ENCODE results near the gene DLG1.
"Not testable (repeated sequence)": the region's sequence is repeated elsewhere in the genome, so short reads cannot be mapped to it uniquely, and the experiment has no call there.

Gene DLG1

GRCh38 chr3:197216914-197217313 lies 81.5 kb downstream of the DLG1 start:
- in situ Hi-C loops (cut with MboI; ENCODE audit: low sequenced_read_pairs): no loop called here

DNA sequence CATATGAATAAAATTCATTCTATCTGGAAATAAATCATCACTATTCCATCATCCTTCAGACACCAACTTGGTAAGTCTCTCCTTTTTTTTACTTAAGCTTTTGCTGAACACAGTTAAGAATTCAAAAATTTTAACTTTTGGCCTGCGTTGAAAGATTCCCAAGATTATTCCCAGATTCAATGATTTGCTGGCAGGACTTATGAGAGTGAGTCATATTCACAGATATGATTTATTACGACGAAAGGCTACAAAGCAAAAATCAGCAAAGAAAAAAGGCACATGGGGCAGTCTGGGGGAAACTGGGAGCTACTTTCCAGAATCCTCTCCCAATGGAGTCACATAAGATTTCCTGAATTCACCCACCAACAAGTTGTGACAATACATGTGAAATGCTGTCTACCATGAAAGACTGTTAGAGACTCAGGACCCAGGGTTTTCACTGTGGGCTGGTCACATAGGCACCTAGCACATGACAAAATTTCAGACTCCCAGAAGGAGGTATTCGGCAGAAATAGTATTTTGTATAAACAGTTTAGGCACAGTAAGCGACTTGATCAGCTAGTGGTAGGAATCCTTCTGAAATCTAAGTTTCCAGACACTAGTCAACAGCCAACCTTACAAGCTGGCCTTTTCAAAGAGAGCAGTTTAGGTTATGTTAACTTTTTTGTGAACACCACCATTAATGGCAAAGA lies 82.1 kb downstream of the DLG1 start:
- in situ Hi-C loops (cut with MboI; ENCODE audit: low sequenced_read_pairs): no loop called here

DNA sequence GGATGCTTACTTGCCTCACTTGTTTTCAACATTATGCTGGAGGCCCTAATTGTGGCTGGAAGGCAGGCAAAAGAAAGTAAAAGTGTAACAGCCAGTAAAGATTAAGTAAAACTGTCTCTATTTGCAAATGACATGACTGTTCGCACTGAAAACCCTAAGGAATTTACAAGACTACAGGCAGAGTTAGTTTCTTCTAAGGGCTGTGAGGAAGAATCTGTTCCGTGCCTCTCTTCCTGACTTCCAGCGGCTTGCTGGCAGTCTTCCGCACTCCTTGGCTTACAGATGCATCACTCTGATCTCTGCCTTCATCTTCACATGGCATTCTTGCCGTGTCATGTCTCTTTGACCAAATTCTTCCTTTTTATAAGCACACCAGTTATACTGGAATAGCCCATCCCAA lies 86.1 kb downstream of the DLG1 start:
- in situ Hi-C loops (cut with MboI; ENCODE audit: low sequenced_read_pairs): no loop called here

- in situ Hi-C loops (cut with MboI; ENCODE audit: low sequenced_read_pairs): not testable (repeated sequence)
These were observed 86.7 kb downstream of the DLG1 start for GRCh38 chr3:197211698-197212097.

DNA sequence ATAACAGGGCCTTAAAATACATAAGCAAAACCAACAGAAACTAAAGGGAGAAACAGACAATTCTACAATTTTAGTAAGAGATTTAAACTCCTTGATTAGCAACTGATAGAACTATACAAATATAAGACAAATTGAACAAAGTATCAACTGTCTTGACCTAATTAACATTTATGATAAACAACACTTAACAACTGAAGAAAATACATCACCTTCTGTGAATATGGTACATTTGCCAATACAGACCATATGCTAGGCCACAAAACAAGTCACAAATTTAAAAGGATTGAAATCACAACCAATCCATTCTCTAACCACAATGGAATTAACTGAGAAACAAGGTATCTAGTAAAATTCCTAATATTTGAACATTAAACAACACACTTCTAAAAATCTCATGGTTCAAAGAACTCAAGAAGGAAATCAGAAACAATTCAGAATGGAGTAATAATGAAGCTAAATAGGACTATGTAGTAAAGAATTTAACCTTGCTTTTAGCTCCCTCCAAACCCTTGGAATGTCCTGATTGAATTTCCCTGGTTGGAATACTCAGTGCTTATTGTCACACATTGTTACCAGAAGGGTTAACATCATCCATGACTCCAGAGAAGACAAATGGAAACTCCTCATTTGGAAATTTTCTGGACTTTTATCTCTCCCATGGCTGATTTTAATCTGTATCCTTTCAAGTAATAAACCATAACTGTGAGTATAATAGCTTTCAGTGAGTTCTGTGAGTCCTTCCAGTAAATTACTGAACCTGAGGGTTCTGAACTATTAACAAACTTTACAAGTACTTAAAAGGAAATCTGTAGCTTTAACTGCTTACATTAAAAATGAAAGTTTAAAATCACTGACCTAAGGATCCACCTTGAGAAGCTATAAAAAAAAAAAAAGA lies 88.8 kb downstream of the DLG1 start:
- in situ Hi-C loops (cut with MboI; ENCODE audit: low sequenced_read_pairs): no loop called here

GRCh38 chr3:197206913-197207312 lies 91.5 kb downstream of the DLG1 start:
- in situ Hi-C loops (cut with MboI; ENCODE audit: low sequenced_read_pairs): no loop called here

- in situ Hi-C loops (cut with MboI; ENCODE audit: low sequenced_read_pairs): no loop called here
These were observed 92.7 kb downstream of the DLG1 start for GRCh38 chr3:197205675-197206074.

DNA sequence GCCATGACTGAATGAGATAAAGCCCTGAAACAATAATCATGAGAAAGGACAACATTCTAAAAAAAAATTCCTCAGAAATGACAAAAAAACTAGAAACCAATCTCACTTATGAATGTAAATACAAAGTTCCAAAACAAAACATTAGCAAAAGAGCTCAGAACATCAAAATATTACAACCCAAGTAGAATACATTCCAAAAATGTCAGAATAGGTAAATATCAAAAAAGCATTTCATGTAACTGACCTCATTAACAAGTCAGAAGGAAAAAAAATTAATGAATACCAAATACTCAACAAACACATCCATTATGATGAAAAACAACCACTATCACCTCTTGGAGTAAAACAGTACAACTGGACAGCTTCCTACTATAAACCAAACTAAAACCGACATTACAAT lies 93.1 kb downstream of the DLG1 start:
- in situ Hi-C loops (cut with MboI; ENCODE audit: low sequenced_read_pairs): no loop called here

DNA sequence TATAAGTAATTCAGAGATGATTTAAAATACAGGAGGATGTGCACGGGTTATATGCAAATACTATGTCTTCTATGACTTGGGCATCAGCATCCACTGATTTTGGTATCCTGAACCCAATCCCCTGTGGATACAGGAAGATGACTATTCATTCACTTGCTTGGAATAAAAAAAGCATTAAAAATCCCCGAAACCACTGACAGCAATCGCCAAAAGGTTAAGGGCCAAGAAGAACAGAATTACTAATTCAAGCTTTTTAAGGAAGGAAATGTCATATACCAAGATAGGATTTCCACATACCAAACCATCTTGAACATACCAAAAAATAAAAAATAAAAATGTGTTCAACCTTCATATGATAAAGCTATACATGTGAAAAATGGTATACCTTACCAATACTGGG lies 93.7 kb downstream of the DLG1 start:
- in situ Hi-C loops (cut with MboI; ENCODE audit: low sequenced_read_pairs): no loop called here

GRCh38 chr3:197203714-197204146 lies 94.7 kb downstream of the DLG1 start:
- in situ Hi-C loops (cut with MboI; ENCODE audit: low sequenced_read_pairs): no loop called here

DNA sequence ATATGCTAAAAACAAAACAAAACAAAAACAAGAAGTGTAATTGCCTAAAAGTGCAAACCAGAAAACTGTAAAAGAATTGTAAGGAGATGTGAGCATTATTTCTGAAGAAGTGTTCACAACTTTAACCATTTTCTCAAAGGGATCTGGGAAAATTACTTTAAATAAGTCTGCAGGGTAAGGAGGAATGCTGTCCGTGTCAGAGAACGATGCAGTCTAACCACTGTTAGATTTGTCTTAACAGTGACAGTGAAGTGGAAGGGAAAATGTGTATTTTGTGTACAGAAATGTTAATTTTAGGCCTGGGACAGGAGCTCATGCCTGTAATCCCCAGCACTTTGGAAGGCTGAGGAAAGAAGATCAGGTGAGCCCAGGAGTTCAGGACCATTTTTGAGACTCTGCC lies 95.7 kb downstream of the DLG1 start:
- in situ Hi-C loops (cut with MboI; ENCODE audit: low sequenced_read_pairs): no loop called here

DNA sequence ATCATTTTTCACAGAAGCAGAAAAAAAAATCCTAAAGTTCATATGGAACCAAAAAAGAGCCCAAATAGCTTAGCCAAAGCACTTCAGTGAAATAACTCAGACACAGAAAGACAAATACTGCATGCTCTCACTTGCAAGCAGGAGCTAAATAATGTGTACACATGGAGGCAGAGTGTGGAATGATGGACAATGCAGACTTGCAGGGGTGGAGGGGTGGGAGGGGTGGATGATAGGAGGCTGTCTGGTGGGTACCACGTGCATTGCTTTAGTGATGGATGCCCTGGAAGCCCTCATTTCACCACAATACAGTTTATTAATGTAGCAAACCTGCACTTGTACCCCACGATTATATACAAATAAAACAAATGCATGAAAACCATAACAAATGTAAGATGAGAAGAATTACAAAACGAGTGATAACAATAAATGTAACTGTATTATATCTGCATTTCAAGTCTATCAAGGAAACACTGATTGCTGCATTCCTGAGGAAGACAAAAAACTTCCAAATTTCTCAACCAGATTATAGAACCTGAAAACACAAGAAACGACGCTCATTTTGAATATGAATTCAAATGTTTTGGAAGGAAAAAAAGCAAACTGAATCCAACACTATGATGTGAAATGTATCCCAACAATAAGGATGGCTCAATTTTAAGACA lies 96.5 kb downstream of the DLG1 start:
- in situ Hi-C loops (cut with MboI; ENCODE audit: low sequenced_read_pairs): no loop called here

- in situ Hi-C loops (cut with MboI; ENCODE audit: low sequenced_read_pairs): not testable (repeated sequence)
These were observed 97.6 kb downstream of the DLG1 start for GRCh38 chr3:197200856-197201255.

GRCh38 chr3:197197334-197197733 lies 101.1 kb downstream of the DLG1 start:
- in situ Hi-C loops (cut with MboI; ENCODE audit: low sequenced_read_pairs): loop anchor here (25.0 kb wide), 1 partner anchor 185 kb away; no protein-coding TSS in a partner anchor

- in situ Hi-C loops (cut with MboI; ENCODE audit: low sequenced_read_pairs): loop anchor here (25.0 kb wide), 1 partner anchor 184 kb away; no protein-coding TSS in a partner anchor
These were observed 102.2 kb downstream of the DLG1 start for GRCh38 chr3:197196192-197196591.

DNA sequence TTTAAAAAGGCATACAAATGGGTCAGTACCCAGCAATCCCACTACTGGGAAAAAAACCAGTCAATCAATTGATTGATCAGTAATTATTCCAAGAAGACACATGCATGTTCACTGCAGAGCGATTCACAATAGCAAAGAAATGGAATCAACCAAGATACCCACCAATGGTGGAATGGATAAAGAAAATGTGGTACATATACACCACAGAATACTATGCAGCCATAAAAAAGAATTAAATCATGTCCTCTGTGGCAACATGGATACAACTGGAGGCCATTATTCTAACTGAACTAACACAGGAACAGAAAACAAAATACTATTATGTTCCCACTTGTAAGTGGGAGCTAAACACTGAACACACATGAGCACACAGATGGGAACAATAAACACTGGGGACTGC lies 103.1 kb downstream of the DLG1 start:
- in situ Hi-C loops (cut with MboI; ENCODE audit: low sequenced_read_pairs): loop anchor here (25.0 kb wide), 1 partner anchor 183 kb away; no protein-coding TSS in a partner anchor

DNA sequence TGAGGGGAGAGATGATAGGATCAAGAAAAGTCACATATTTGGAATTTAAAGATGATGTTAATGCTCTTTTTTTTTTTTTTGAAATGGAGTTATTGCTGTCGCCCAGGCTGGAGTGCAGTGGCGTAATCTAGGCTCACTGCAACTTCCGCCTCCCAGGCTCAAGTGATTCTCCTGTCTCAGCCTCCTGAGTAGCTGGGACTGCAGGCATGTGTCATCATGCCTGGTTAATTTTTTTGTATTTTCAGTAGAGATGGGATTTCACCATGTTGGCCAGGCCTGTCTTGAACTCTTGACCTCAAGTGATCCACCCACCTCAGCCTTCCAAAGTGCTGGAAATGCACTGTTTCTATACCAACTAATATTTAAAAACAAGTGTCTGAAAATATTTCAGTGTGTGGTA lies 104.7 kb downstream of the DLG1 start:
- in situ Hi-C loops (cut with MboI; ENCODE audit: low sequenced_read_pairs): loop anchor here (25.0 kb wide), 1 partner anchor 181 kb away; no protein-coding TSS in a partner anchor

DNA sequence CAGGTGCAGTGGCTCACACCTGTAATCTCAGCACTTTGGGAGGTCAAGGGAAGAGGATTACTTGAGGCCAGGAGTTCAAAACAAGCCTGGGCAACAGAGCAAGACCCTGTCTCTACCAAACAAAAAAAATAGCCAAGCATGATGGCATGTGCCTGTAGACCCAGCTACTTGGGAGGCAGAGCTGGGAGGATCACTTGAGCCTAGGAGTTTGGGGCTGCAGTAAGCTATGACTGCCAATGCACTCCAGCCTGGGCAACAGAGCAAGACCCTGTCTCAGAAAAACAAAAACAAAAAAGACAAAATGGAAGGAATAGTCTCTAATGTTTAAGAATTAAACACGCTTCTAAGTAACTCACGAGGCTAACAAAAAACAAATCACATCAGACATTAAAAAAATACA lies 106.5 kb downstream of the DLG1 start:
- in situ Hi-C loops (cut with MboI; ENCODE audit: low sequenced_read_pairs): loop anchor here (25.0 kb wide), 1 partner anchor 180 kb away; no protein-coding TSS in a partner anchor

DNA sequence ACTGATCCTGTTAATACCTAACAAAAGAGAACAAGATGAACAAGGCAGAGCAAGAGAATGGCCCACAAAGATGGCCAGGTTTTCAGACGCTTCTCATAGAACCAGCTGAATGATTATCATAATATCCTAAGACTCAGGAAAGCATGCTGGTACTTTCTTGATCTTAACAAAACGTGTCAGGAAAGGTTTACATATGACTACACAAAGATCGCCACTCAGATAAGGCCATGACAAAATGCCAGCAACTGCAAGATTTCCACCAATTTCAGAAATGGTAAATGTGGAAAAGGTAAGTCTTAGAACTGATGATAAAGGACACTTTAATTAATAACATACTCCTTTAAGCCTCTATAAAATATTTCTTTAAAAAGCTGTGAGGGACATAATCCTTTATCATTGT lies 108.8 kb downstream of the DLG1 start:
- in situ Hi-C loops (cut with MboI; ENCODE audit: low sequenced_read_pairs): loop anchor here (25.0 kb wide), 1 partner anchor 177 kb away; no protein-coding TSS in a partner anchor

- in situ Hi-C loops (cut with MboI; ENCODE audit: low sequenced_read_pairs): loop anchor here (25.0 kb wide), 1 partner anchor 177 kb away; no protein-coding TSS in a partner anchor
These were observed 109.4 kb downstream of the DLG1 start for GRCh38 chr3:197188963-197189362.

All from HL-60/S4 treated with phorbol 12-myristate 13-acetate at 8.2 ng/mL for 4 days and 3 days (cell line).